Heart right ventricle (tissue), 16 donors: ENCODE results near the gene GALNT5. TPM values are rescaled to one million over a fixed set of nuclear protein-coding genes. Genes with fewer than 3 reads are reported as not detected.

Source experiments
- ATAC-seq, 8 donors: fragments of 200-7000 bp; cut with Tn5 transposase; one replicate each; pipeline ENCODE4 v1.9.1; 2020; ENCODE audit warnings: mild to moderate bottlenecking in 8 of 8, moderate library complexity in 8 of 8, moderate number of reproducible peaks in 1 of 8
- DNase-seq, 2 donors: peaks; one replicate each; pipeline ENCODE4 v3.0.0-alpha.2; 2020
- H3K27ac ChIP-seq, 10 donors: fragments of 200-600 bp; sonication (generic) in 2 of 10; one replicate each; pipeline versions ENCODE4 v1.5.0 to v1.8.0; 2020 to 2022; ENCODE audit warnings: mild to moderate bottlenecking in 3 of 10
- H3K27me3 ChIP-seq, 7 donors: fragments of 200-600 bp; one replicate each; pipeline ENCODE4 v1.8.0; 2021 to 2022; ENCODE audit warnings: mild to moderate bottlenecking in 2 of 7
- H3K36me3 ChIP-seq, 9 donors: fragments of 200-600 bp; sonication (generic) in 1 of 9; one replicate each; pipeline versions ENCODE4 v1.5.0 to v1.8.0; 2020 to 2022; ENCODE audit warnings: mild to moderate bottlenecking in 2 of 9
- H3K4me1 ChIP-seq, 9 donors: fragments of 200-600 bp; sonication (generic) in 1 of 9; one replicate each; pipeline versions ENCODE4 v1.5.0 to v1.8.0; 2020 to 2022; ENCODE audit warnings: mild to moderate bottlenecking in 4 of 9
- H3K4me3 ChIP-seq, 10 donors: fragments of 200-600 bp; sonication (generic) in 2 of 10; one replicate each; pipeline versions ENCODE4 v1.5.0 to v1.8.0; 2020 to 2022; ENCODE audit warnings: mild to moderate bottlenecking in 7 of 10, moderate library complexity in 2 of 10
- H3K9me3 ChIP-seq, 11 donors: fragments of 200-600 bp in 10 of 11; sonication (generic) in 2 of 11; one replicate each; pipeline versions ENCODE4 v1.5.0 to v1.8.0; 2013 to 2022; ENCODE audit warnings: mild to moderate bottlenecking in 2 of 11, control low read depth in 1 of 11, moderate library complexity in 1 of 11
- WGBS, 2 donors: extraction: QIAGEN DNeasy Blood & Tissue Kit; methylation state at CpG; one replicate each; pipeline ENCODE4 v1.1.7; 2013; ENCODE audit warnings: inconsistent platforms in 1 of 2; 5-methylcytosine and 5-hydroxymethylcytosine counted together
- intact Hi-C, 10 donors: fragments of 100-400 bp; cut with DNase I; formaldehyde crosslinking; loops; one replicate each; pipeline versions ENCODE4 v1.11.1 to v1.14.2; 2022
- polyA plus RNA-seq, 2 donors: library from polyadenylated mRNA; stranded (reverse); fragments of 200-250 nt; gene quantifications; one replicate each; pipeline ENCODE4 v1.2.3, GENCODE V29; 2013
- total RNA-seq, 10 donors: library from RNA; stranded (reverse); fragmentation: NEBNext Ultra II Directional in 3 of 10; extraction: Animal tissue kit (Norgen Biotek cat#: 25700) in 3 of 10; gene quantifications; one replicate each; pipeline versions ENCODE4 v1.2.1 to v1.2.4, GENCODE V29; 2021 to 2023
- TF ChIP-seq, protein P1 (sequence below), 9 donors: fragments of 200-600 bp; sonication (generic) in 2 of 9; IDR thresholded peaks; one replicate each; pipeline versions ENCODE4 v1.5.0 to v1.8.0; 2021 to 2022; ENCODE audit warnings: antibody characterized with exemption in 9 of 9, mild to moderate bottlenecking in 5 of 9, moderate library complexity in 1 of 9
- donor health status: Arrhythmogenic right ventricular cardiomyopathy.
- donor health status: ischemic (EF 13 %, LVEDD 7.1; RV severe dilation, severe dysfunction).
- donor health status: healthy with polysubstance abuse.
- donor health status: DM: no; HTN: yes; CAD: no.
- donor health status: DM: no; HTN: no; CAD: no.
- donor health status: ischemic (EF 25% LVEDD 6.9; RV normal size, moderate dysfunction).
- donor health status: ischemic (EF 25% LVEDD 5.7; RV mildly dilated, moderate dysfunction).
- donor health status: healthy.
- donor health status: DM: yes; HTN: yes; CAD: no.
- donor health status: Ischemic cardiomyopathy.
- donor health status: ischemic (EF 35%, LVEDD 5.7; RV mildly dilated, moderate dysfunction).
- donor health status: nonischemic (EF 11% LVEDD 7.7; RV severe dilation, severe dysfunction).
- donor health status: DM: yes; HTN: yes; CAD: no.
- donor health status: PGD.
- donor health status: ischemic (EF 29% LVEDD 5.4; RV normal size, mild dysfunction).
- donor health status: nonischemic (EF 23%, LVEDD 6.1; RV moderate dilation, normal function).

Gene GALNT5
- total and polyA plus RNA-seq, 12 donors = 0.06 to 0.74 (median 0.23) TPM; not detected in 1

DNA sequence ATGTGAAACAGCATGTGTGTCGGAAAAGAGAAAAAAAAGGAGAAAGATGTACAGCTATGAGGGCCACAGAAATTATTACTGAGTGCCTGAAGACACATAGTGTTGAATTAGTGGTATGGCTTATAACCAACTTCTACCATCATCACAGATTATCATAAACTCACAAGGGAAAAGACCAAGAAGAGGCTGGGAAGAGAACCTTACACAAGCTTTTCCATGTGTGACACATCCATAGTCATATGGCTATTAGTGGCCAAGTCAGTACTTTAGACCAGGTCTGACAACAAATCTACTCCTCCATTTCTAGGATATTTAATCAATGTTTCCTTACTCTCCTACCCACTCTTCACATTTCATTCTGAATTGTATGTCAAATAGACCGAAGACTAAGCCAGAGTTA is 3.5 kb upstream of the GALNT5 start:
- Histone ChIP-seq H3K27ac (no peak overlapping the region), H3K36me3 (no peaks in the 10 kb centered on the region), H3K4me3 (no peak overlapping the region), H3K4me1 (peaks cover 0 to 13% (median 7%) of the 10 kb centered on the region in 9 donors), H3K9me3 (no peaks in the 10 kb centered on the region), H3K27me3 (peaks cover 0 to 3% (median 0%) of the 10 kb centered on the region in 7 donors)
- intact Hi-C loops = no loop called here
- WGBS, 2 donors = 91 to 96% methylated on average over 2 of the region's 2 CpGs
- ATAC-seq (no peak), DNase-seq (no peak)
- TF ChIP-seq, protein P1, sequence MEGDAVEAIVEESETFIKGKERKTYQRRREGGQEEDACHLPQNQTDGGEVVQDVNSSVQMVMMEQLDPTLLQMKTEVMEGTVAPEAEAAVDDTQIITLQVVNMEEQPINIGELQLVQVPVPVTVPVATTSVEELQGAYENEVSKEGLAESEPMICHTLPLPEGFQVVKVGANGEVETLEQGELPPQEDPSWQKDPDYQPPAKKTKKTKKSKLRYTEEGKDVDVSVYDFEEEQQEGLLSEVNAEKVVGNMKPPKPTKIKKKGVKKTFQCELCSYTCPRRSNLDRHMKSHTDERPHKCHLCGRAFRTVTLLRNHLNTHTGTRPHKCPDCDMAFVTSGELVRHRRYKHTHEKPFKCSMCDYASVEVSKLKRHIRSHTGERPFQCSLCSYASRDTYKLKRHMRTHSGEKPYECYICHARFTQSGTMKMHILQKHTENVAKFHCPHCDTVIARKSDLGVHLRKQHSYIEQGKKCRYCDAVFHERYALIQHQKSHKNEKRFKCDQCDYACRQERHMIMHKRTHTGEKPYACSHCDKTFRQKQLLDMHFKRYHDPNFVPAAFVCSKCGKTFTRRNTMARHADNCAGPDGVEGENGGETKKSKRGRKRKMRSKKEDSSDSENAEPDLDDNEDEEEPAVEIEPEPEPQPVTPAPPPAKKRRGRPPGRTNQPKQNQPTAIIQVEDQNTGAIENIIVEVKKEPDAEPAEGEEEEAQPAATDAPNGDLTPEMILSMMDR (IDR thresholded peaks at IDR 0.05) = no peak

DNA sequence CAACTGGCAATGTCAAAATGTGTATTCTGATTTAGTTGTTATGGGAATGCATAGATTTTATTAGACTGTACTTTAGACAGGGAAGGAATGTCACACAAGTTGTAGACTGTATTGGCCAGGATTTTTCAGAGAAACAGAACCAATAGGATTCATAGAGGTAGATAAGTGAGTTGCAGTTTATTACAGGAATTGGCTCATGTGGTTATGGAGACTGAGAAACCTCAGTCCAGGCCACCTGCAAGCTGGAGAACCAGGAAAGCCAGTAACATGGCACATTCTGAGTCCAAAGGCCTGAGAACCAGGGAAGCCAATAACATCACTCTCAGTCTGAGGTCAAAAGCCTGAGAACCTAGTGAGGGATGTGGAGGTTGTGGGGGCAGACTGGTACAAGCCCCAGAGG is 1.8 kb upstream of the GALNT5 start:
- no peak overlapping the region for H3K27ac ChIP-seq
- no peak for ATAC-seq
- H3K36me3 ChIP-seq = no peaks in the 10 kb centered on the region
- TF ChIP-seq, protein P1 (IDR thresholded peaks at IDR 0.05) = no peak
- H3K4me1 ChIP-seq = peaks cover 0 to 16% (median 9%) of the 10 kb centered on the region in 9 donors
- no peaks in the 10 kb centered on the region for H3K9me3 ChIP-seq
- intact Hi-C loops = no loop called here
- H3K27me3 ChIP-seq = peaks cover 0 to 3% (median 0%) of the 10 kb centered on the region in 7 donors
- no peak overlapping the region for H3K4me3 ChIP-seq
- no peak for DNase-seq

DNA sequence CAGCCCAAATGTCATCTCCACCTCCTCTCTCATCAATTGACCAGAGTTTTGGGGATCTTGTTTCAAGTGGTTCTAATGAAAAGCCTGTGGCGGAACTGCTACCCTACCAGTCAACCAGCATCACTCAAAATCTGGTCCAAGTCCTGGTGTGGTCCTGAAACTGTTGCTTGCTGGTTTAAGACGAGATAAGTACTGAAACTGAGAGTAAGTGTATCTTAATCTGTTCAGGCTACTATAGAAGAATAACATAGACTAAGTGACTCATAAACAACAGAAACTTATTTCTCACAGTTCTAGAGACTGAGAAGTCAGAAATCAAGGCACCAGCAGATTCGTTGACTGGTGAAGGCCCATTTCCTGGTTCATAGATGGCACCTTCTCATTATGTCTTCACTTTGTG is 879 bp upstream of the GALNT5 start:
- no peak for DNase-seq
- Histone ChIP-seq H3K4me1 (peaks cover 0 to 25% (median 14%) of the 10 kb centered on the region in 9 donors), H3K4me3 (no peak overlapping the region), H3K36me3 (no peaks in the 10 kb centered on the region), H3K27me3 (peaks cover 0 to 3% (median 0%) of the 10 kb centered on the region in 7 donors), H3K27ac (no peak overlapping the region), H3K9me3 (no peaks in the 10 kb centered on the region)
- 88 to 93% methylated on average over 3 of the region's 3 CpGs for WGBS, 2 donors
- intact Hi-C loops = no loop called here
- TF ChIP-seq, protein P1 (IDR thresholded peaks at IDR 0.05) = no peak
- ATAC-seq = no peak

DNA sequence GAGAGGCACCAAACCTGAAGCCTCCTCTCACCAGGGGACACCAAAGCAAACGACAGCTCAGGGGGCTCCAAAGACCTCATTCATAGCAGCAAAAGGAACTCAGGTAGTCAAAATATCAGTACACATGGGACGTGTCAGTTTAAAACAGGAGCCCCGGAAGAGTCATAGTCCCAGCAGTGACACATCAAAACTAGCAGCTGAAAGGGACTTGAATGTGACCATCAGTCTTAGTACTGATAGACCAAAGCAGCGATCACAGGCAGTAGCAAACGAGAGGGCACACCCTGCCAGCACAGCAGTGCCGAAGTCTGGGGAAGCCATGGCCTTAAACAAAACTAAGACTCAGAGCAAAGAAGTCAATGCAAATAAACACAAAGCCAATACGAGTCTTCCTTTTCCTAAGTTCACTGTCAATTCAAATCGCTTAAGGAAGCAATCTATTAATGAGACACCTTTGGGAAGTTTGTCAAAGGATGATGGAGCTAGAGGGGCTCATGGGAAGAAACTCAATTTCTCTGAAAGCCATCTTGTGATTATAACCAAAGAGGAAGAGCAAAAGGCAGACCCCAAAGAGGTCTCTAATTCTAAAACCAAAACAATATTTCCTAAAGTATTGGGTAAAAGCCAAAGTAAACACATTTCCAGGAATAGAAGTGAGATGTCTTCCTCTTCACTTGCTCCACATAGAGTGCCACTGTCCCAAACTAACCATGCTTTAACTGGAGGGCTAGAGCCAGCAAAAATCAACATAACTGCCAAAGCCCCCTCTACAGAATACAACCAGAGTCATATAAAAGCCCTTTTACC is 1.2 kb downstream of the GALNT5 start:
- H3K36me3 ChIP-seq = no peaks in the 10 kb centered on the region
- no peak overlapping the region for H3K27ac ChIP-seq
- DNase-seq = no peak
- intact Hi-C loops = no loop called here
- TF ChIP-seq, protein P1 (IDR thresholded peaks at IDR 0.05) = no peak
- no peaks in the 10 kb centered on the region for H3K9me3 ChIP-seq
- peaks cover 0 to 26% (median 14%) of the 10 kb centered on the region in 9 donors for H3K4me1 ChIP-seq
- peak overlapping the region in 1 of 10 donors; percentile 35 for H3K4me3 ChIP-seq
- 60 to 61% methylated on average over 8 of the region's 8 CpGs for WGBS, 2 donors
- ATAC-seq = peak in 1 of 8 donors; percentile 5
- peaks cover 0 to 3% (median 0%) of the 10 kb centered on the region in 7 donors for H3K27me3 ChIP-seq
